Psoas muscle (tissue), 8 donors: ENCODE measurements around the gene UBE2L5. TPM values are rescaled to one million over a fixed set of nuclear protein-coding genes. Genes with fewer than 3 reads are reported as not detected.
A peak's percentile ranks its signal among the peaks of the same experiment; 100 is the strongest.

ENCODE experiments used
- ATAC-seq, 4 donors: fragments of 200-7000 bp; cut with Tn5 transposase; one replicate each; pipeline ENCODE4 v1.9.1; 2020; ENCODE audit warnings: moderate library complexity in 3 of 4, mild to moderate bottlenecking in 2 of 4
- DNase-seq, 2 donors: peaks; one replicate each; pipeline ENCODE4 v3.0.0-alpha.2; 2020
- H3K27ac ChIP-seq: fragments of 200-600 bp; one replicate; pipeline ENCODE4 v1.8.0; 2022
- H3K27me3 ChIP-seq, 3 donors: fragments of 200-600 bp in 1 of 3; one replicate each; pipeline versions ENCODE4 v1.6.1 to v1.8.0; 2013 to 2022; ENCODE audit warnings: low read length in 2 of 3, mild to moderate bottlenecking in 2 of 3, moderate library complexity in 1 of 3; ENCODE audit not compliant: insufficient read depth in 3 of 3
- H3K36me3 ChIP-seq, 2 donors: fragments of 200-600 bp in 1 of 2; one replicate each; pipeline versions ENCODE4 v1.6.1 to v1.8.0; 2013 to 2022; ENCODE audit warnings: low read depth in 1 of 2, mild to moderate bottlenecking in 1 of 2, moderate library complexity in 1 of 2; ENCODE audit not compliant: insufficient read depth in 1 of 2
- H3K4me1 ChIP-seq: fragments of 200-600 bp; one replicate; pipeline ENCODE4 v1.8.0; 2022
- H3K4me3 ChIP-seq: fragments of 200-600 bp; one replicate; pipeline ENCODE4 v1.8.0; 2022; ENCODE audit warnings: mild to moderate bottlenecking
- H3K9me3 ChIP-seq: fragments of 200-600 bp; one replicate; pipeline ENCODE4 v1.8.0; 2022
- WGBS, 3 donors: extraction: QIAGEN DNeasy Blood & Tissue Kit; methylation state at CpG; one replicate each; pipeline versions ENCODE4 v1.1.6 to v1.1.7; 2013; 5-methylcytosine and 5-hydroxymethylcytosine counted together
- intact Hi-C, 2 donors: fragments of 100-400 bp; cut with DNase I; formaldehyde crosslinking; loops; one replicate each; pipeline versions ENCODE4 v1.11.0 to v1.14.2; 2022
- polyA plus RNA-seq, 3 donors: library from polyadenylated mRNA; stranded (reverse); fragments of 200-250 nt; gene quantifications; one replicate each; pipeline ENCODE4 v1.2.3, GENCODE V29; 2013
- total RNA-seq, 4 donors: library from RNA; stranded (reverse); fragmentation: NEBNext Ultra II Directional in 2 of 4; extraction: Animal tissue kit (Norgen Biotek cat#: 25700) in 2 of 4; gene quantifications; one replicate each; pipeline versions ENCODE4 v1.2.1 to v1.2.4, GENCODE V29; 2021 to 2023
- TF ChIP-seq, protein P1 (sequence below): fragments of 200-600 bp; IDR thresholded peaks from one replicate; pipeline ENCODE4 v1.8.0; 2022; ENCODE audit warnings: antibody characterized with exemption
- donor health status: healthy with polysubstance abuse.
- donor health status: DM: no; HTN: no; CAD: no; lungs with moderate emphysema.
- donor health status: Bipolar disorder and iron deficiency.
- donor health status: healthy.
- donor health status: DM: yes; HTN: yes; CAD: no.
- donor health status: DM: no; HTN: no; CAD: no.
- donor health status: DM: no; HTN: no; CAD: no.
- donor health status: DM: yes; HTN: yes; CAD: no.

The UBE2L5 gene
- total and polyA plus RNA-seq, 7 donors: not detected

- WGBS, 3 donors: 5 to 8% (median 5%) methylated on average over 11 of the region's 11 CpGs
- Histone ChIP-seq H3K4me1 (peaks cover 26% of the 10 kb centered on the region), H3K27ac (no peak overlapping the region), H3K4me3 (peak overlapping the region; percentile 96), H3K36me3 (peaks cover 0 to 22% of the 10 kb centered on the region in 2 donors), H3K9me3 (no peaks in the 10 kb centered on the region), H3K27me3 (no peaks in the 10 kb centered on the region)
- DNase-seq: no peak
- intact Hi-C loops: loop anchor here (5.0 to 10.0 kb wide), 3 partner anchors 148 to 336 kb away; partner anchors contain the start of gene USPL1 (in 1 of the 2)
- no peak for ATAC-seq
- TF ChIP-seq, protein P1, sequence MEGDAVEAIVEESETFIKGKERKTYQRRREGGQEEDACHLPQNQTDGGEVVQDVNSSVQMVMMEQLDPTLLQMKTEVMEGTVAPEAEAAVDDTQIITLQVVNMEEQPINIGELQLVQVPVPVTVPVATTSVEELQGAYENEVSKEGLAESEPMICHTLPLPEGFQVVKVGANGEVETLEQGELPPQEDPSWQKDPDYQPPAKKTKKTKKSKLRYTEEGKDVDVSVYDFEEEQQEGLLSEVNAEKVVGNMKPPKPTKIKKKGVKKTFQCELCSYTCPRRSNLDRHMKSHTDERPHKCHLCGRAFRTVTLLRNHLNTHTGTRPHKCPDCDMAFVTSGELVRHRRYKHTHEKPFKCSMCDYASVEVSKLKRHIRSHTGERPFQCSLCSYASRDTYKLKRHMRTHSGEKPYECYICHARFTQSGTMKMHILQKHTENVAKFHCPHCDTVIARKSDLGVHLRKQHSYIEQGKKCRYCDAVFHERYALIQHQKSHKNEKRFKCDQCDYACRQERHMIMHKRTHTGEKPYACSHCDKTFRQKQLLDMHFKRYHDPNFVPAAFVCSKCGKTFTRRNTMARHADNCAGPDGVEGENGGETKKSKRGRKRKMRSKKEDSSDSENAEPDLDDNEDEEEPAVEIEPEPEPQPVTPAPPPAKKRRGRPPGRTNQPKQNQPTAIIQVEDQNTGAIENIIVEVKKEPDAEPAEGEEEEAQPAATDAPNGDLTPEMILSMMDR: no peak
Observed at GRCh38 chr13:30466358-30466714, 44.0 kb downstream of the UBE2L5 start.

DNA sequence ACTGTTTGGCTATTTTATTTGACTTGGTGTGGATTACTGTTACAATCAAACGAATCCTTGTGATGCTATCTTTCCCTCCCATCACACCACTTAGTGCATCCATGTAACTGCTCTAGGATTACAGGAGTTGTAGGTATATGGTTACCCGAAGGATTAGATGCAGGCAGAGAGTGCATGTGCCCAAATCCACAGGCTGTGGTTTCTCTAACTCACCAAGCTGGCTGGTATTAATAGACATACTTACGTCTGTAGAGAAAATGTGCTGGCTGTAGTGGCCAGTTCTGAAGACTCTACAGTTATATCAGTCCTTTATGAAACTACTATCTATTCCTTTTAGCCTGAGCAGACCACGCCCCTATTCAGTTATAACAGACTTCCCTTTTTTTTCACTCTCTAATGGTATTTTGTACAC is 44.6 kb downstream of the UBE2L5 start:
- no peak overlapping the region for H3K27ac ChIP-seq
- TF ChIP-seq, protein P1: no peak
- no peak for ATAC-seq
- H3K4me3 ChIP-seq: no peak overlapping the region
- WGBS, 3 donors: 26 to 38% (median 34%) methylated on average over 4 of the region's 4 CpGs
- H3K9me3 ChIP-seq: no peaks in the 10 kb centered on the region
- H3K4me1 ChIP-seq: peaks cover 21% of the 10 kb centered on the region
- H3K27me3 ChIP-seq: no peaks in the 10 kb centered on the region
- intact Hi-C loops: loop anchor here (5.0 to 10.0 kb wide), 3 partner anchors 148 to 335 kb away; partner anchors contain the start of gene USPL1 (in 1 of the 2)
- DNase-seq: no peak
- H3K36me3 ChIP-seq: peaks cover 0 to 16% of the 10 kb centered on the region in 2 donors

DNA sequence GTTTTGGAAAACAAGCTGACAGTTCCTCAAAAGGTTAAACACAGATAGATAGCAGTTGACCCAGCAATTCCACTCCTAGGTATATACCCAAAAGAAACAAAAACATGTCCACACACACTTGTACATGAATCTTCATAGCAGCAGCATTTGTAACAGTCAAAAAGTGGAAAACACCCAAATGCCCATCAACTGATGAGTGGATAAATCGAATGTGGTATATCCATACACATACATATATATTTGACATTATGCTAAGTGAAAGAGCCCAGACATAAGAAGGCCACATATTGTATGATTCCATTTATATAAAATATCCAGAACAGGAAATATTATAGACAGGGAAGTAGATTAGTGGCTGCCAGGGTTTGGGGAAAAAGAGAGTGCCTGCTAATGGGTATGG is 51.4 kb downstream of the UBE2L5 start:
- no peaks in the 10 kb centered on the region for H3K4me1 ChIP-seq
- H3K4me3 ChIP-seq: no peak overlapping the region
- no peak for DNase-seq
- no peak overlapping the region for H3K27ac ChIP-seq
- H3K36me3 ChIP-seq: no peaks in the 10 kb centered on the region
- intact Hi-C loops: loop anchor here in 1 of 2 donors (10.0 kb wide), 1 partner anchor 91 kb away; no protein-coding TSS in a partner anchor
- TF ChIP-seq, protein P1: no peak
- no peaks in the 10 kb centered on the region for H3K27me3 ChIP-seq
- ATAC-seq: no peak
- no peaks in the 10 kb centered on the region for H3K9me3 ChIP-seq
- WGBS, 3 donors: 95 to 97% (median 96%) methylated on average over 1 of the region's 1 CpG

GRCh38 chr13:30477346-30478195 is 55.3 kb downstream of the UBE2L5 start:
- Histone ChIP-seq H3K4me1 (no peaks in the 10 kb centered on the region), H3K36me3 (no peaks in the 10 kb centered on the region), H3K9me3 (no peaks in the 10 kb centered on the region), H3K27me3 (no peaks in the 10 kb centered on the region), H3K27ac (no peak overlapping the region), H3K4me3 (no peak overlapping the region)
- TF ChIP-seq, protein P1: no peak
- DNase-seq (no peak), ATAC-seq (peak in 1 of 4 donors; percentile 44)
- intact Hi-C loops: loop anchor here in 1 of 2 donors (10.0 kb wide), 1 partner anchor 87 kb away; no protein-coding TSS in a partner anchor
- WGBS, 3 donors: 54 to 59% (median 58%) methylated on average over 4 of the region's 4 CpGs

Other genes starting within 250 kb of the UBE2L5 start
- gene KATNAL1, start 114.9 kb upstream of the UBE2L5 start, total RNA-seq: 10 to 100 TPM in 3 of 4 donors, 1 to 10 TPM in 1; 9.8 to 16.1 (median 15.2) TPM
- gene KATNAL1, start 114.9 kb upstream of the UBE2L5 start, polyA plus RNA-seq: 1 to 10 TPM; 2.2 to 8.0 (median 3.0) TPM
- gene HMGB1, start 43.4 kb downstream of the UBE2L5 start, total RNA-seq: 100 to 1,000 TPM; 126 to 216 (median 187) TPM
- 100 to 1,000 TPM; 173 to 332 (median 295) TPM for gene HMGB1, start 43.4 kb downstream of the UBE2L5 start, polyA plus RNA-seq
- 10 to 100 TPM; 11.2 to 18.4 (median 13.1) TPM for gene USPL1, start 195.4 kb downstream of the UBE2L5 start, total RNA-seq
- 10 to 100 TPM in 2 of 3 donors, 1 to 10 TPM in 1; 6.6 to 17.3 (median 11.1) TPM for gene USPL1, start 195.4 kb downstream of the UBE2L5 start, polyA plus RNA-seq